Loucy (cell line): ENCODE data around the gene ATOH1.

Experiments
- H2AFZ ChIP-seq: fragments of 200-600 bp; sonication (generic); 2 replicates; pipeline ENCODE4 v1.6.0; 2016; ENCODE audit warnings: antibody characterized with exemption, mild to moderate bottlenecking, low read length, moderate library complexity
- H3F3A ChIP-seq: fragments of 200-600 bp; 2 replicates; pipeline ENCODE4 v1.6.0; 2016; ENCODE audit warnings: antibody characterized with exemption, low read depth, mild to moderate bottlenecking
- H3K27me3 ChIP-seq: fragments of 200-600 bp; sonication (generic); 2 replicates; pipeline ENCODE4 v1.6.1; 2014; ENCODE audit warnings: low read length, mild to moderate bottlenecking; ENCODE audit not compliant: insufficient read depth, poor library complexity, severe bottlenecking
- H3K36me3 ChIP-seq: fragments of 200-600 bp; sonication (generic); 2 replicates; pipeline ENCODE4 v1.6.1; 2016; ENCODE audit warnings: low read length; ENCODE audit not compliant: insufficient read depth
- H3K4me1 ChIP-seq: fragments of 200-600 bp; sonication (generic); 2 replicates; pipeline ENCODE4 v1.5.1; 2014; ENCODE audit warnings: low read length, mild to moderate bottlenecking; ENCODE audit not compliant: insufficient read depth, poor library complexity, severe bottlenecking
- H3K4me2 ChIP-seq: fragments of 200-600 bp; sonication (generic); 2 replicates; pipeline ENCODE4 v1.6.0; 2014; ENCODE audit warnings: antibody characterized with exemption, low read length, low read depth, mild to moderate bottlenecking; ENCODE audit not compliant: poor library complexity, severe bottlenecking
- H3K4me3 ChIP-seq: fragments of 200-600 bp; sonication (generic); 2 replicates; pipeline ENCODE4 v1.5.1; 2014; ENCODE audit warnings: low read length, mild to moderate bottlenecking, mixed read lengths; ENCODE audit not compliant: poor library complexity, severe bottlenecking
- H3K79me2 ChIP-seq: fragments of 200-600 bp; sonication (generic); 2 replicates; pipeline ENCODE4 v1.6.1; 2014; ENCODE audit warnings: low read length; ENCODE audit not compliant: insufficient read depth
- H3K9ac ChIP-seq: fragments of 200-600 bp; sonication (generic); 2 replicates; pipeline ENCODE4 v1.6.0; 2014; ENCODE audit warnings: mild to moderate bottlenecking, low read depth, low read length, moderate library complexity; ENCODE audit not compliant: poor library complexity, severe bottlenecking
- H3K9me2 ChIP-seq: fragments of 200-600 bp; sonication (generic); replicated peaks from 2 replicates; pipeline ENCODE4 v1.6.1; 2016; ENCODE audit warnings: low read depth, low read length, mixed read lengths
- H3K9me3 ChIP-seq: fragments of 200-600 bp; sonication (generic); 2 replicates; pipeline ENCODE4 v1.6.1; 2014; ENCODE audit warnings: mild to moderate bottlenecking, antibody characterized with exemption, low read length, low read depth; ENCODE audit not compliant: insufficient read depth
- H4K20me1 ChIP-seq: fragments of 200-600 bp; sonication (generic); 2 replicates; pipeline ENCODE4 v1.6.0; 2014; ENCODE audit warnings: antibody characterized with exemption, low read length, mild to moderate bottlenecking; ENCODE audit not compliant: insufficient read depth, poor library complexity, severe bottlenecking
- EZH2phosphoT487 ChIP-seq: fragments of 200-600 bp; IDR thresholded peaks from 2 replicates; pipeline ENCODE4 v1.6.1; 2018; ENCODE audit warnings: antibody characterized with exemption, mild to moderate bottlenecking, moderate library complexity, borderline replicate concordance
- TF ChIP-seq, protein P1 (sequence below): fragments of 200-600 bp; sonication (generic); conservative IDR thresholded peaks from 2 replicates; pipeline ENCODE4 v1.5.1; 2014; ENCODE audit warnings: mild to moderate bottlenecking, antibody characterized with exemption, low read length

Gene ATOH1

DNA sequence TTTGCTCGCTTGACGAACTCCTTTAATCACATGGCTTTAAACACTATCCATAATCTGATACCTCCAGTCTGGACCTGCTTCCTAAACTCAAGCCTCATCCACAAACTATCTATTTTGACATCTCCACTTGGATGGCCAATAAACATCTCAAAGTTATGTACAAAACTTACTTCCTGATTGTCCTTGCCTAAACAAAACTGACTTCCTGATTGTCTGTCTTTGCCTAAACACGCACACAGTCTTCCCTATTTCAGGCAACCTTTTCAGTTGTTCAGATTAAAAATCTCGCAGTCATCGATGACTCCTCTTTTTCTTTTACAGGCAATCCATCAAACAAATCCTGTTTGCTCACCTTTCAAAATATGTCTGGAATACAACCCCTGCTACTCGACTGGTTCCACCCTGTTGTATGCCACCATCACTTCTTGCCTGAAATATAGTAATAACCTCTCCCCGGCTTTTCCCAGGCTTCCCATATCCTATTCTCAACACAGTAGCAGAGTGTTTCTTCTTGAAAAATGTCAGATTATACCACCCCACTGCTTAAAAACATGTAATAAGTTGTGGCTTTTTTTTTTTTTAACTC lies 39.0 kb downstream of the ATOH1 start:
- Histone ChIP-seq H3K27me3 (no peaks in the 10 kb centered on the region), H3K4me1 (no peaks in the 10 kb centered on the region), H3K4me2 (no peak overlapping the region), H3K9me3 (no peaks in the 10 kb centered on the region), H3K79me2 (no peaks in the 10 kb centered on the region), H3K4me3 (no peak overlapping the region), H3K36me3 (no peaks in the 10 kb centered on the region), H3F3A (no peaks in the 10 kb centered on the region), H2AFZ (0 out of 2 replicates have a peak overlapping the region, but pooled peaks have one; percentile 21), H3K9ac (no peak overlapping the region), H3K9me2 (no peaks in the 10 kb centered on the region), H4K20me1 (no peaks in the 10 kb centered on the region)
- TF ChIP-seq EZH2phosphoT487 = no peak
- TF ChIP-seq, protein P1, sequence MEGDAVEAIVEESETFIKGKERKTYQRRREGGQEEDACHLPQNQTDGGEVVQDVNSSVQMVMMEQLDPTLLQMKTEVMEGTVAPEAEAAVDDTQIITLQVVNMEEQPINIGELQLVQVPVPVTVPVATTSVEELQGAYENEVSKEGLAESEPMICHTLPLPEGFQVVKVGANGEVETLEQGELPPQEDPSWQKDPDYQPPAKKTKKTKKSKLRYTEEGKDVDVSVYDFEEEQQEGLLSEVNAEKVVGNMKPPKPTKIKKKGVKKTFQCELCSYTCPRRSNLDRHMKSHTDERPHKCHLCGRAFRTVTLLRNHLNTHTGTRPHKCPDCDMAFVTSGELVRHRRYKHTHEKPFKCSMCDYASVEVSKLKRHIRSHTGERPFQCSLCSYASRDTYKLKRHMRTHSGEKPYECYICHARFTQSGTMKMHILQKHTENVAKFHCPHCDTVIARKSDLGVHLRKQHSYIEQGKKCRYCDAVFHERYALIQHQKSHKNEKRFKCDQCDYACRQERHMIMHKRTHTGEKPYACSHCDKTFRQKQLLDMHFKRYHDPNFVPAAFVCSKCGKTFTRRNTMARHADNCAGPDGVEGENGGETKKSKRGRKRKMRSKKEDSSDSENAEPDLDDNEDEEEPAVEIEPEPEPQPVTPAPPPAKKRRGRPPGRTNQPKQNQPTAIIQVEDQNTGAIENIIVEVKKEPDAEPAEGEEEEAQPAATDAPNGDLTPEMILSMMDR = no peak

DNA sequence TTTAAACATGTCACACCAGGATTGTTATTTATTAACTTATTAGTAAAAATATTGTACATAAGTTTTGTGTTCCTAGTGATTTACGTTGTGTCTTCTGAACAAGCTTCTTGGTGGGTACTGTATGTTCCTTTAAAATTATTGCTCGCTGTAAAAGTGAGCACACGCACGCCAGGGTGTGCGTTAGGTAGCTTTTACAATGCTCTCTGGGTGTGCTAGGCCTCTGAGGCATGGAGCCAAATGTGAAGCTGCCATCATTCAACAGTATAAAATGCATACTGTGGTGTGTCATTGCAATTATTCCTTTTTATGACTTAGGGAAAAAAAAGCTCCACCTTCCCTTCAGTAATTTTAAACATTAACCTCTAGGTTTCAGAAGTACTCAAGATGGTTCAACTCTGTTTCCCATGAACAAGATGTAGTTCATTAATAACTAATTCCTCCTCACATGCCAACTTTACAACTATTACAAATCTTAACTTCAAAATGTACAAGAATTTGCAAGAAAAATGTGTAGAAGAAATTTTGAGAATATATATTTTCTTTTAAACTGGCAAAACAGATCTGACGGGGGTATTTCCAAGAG lies 42.4 kb downstream of the ATOH1 start:
- Histone ChIP-seq H3K4me3 (no peak overlapping the region), H4K20me1 (no peaks in the 10 kb centered on the region), H3K4me1 (no peaks in the 10 kb centered on the region), H3K9me2 (no peaks in the 10 kb centered on the region), H3K27me3 (no peaks in the 10 kb centered on the region), H3K9me3 (no peaks in the 10 kb centered on the region), H3K9ac (no peak overlapping the region), H3F3A (no peaks in the 10 kb centered on the region), H3K4me2 (no peak overlapping the region), H2AFZ (no peak overlapping the region), H3K36me3 (no peaks in the 10 kb centered on the region), H3K79me2 (no peaks in the 10 kb centered on the region)
- no peak for TF ChIP-seq EZH2phosphoT487
- TF ChIP-seq, protein P1 = no peak

DNA sequence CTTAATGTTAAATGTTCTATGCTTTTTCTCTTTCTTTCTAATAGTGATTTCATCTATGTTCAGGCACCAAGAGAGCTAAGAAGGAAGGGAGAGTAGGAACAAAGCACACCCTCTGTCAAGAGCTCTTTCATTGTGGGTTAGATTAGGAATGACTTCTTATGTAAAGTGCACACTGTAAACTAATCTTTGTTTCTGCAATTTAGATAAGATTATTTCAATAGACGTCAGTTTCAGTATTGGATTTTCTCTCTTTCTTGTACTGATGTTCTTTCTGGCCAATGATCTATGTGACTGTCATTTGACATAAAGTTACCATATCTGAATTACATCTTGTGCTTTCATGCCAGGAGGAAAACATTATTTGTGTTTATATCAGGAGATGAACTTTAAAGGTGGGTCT lies 48.2 kb downstream of the ATOH1 start:
- H3K9me2 ChIP-seq = no peaks in the 10 kb centered on the region
- H3K4me2 ChIP-seq = no peak overlapping the region
- no peaks in the 10 kb centered on the region for H4K20me1 ChIP-seq
- no peaks in the 10 kb centered on the region for H3K4me1 ChIP-seq
- H3K9me3 ChIP-seq = no peaks in the 10 kb centered on the region
- no peak overlapping the region for H2AFZ ChIP-seq
- no peak overlapping the region for H3K9ac ChIP-seq
- no peak overlapping the region for H3K4me3 ChIP-seq
- H3K36me3 ChIP-seq = no peaks in the 10 kb centered on the region
- no peaks in the 10 kb centered on the region for H3K27me3 ChIP-seq
- no peaks in the 10 kb centered on the region for H3K79me2 ChIP-seq
- H3F3A ChIP-seq = no peaks in the 10 kb centered on the region
- TF ChIP-seq, protein P1 = no peak
- TF ChIP-seq EZH2phosphoT487 = no peak
